ENCODE data around the gene PPP2R3A. TPM values are rescaled to one million over a fixed set of nuclear protein-coding genes. Genes with fewer than 3 reads are reported as not detected.

The PPP2R3A gene
- total RNA-seq, 2 donors from 2014 or later, result 11.2 to 22.4 TPM

DNA sequence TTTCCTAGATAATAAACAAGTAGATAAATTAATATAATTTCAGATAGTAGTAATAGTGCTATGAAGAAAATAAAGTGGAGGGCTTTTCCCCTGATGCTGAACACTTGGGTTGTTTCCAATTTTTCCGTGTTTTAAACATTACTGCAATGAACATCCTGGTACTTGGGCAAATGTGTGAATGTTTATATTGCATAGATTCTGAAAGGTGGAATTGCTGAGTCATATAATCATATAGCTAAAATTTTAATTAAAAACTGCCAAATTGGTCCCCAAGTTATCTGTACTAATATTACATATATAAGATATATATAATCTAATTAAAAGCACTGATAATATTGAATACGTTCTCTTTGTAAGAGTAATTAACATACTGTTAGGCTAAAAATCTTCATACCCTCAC, 10.0 kb downstream of the PPP2R3A start:
- ATAC-seq (no peak), DNase-seq (no peak)
- intact Hi-C loops (cut with DNase I), result no loop called here
- peaks cover 20% of the 10 kb centered on the region for H3K4me1 ChIP-seq
- H3K27me3 ChIP-seq, result no peaks in the 10 kb centered on the region
- TF ChIP-seq, protein P1, sequence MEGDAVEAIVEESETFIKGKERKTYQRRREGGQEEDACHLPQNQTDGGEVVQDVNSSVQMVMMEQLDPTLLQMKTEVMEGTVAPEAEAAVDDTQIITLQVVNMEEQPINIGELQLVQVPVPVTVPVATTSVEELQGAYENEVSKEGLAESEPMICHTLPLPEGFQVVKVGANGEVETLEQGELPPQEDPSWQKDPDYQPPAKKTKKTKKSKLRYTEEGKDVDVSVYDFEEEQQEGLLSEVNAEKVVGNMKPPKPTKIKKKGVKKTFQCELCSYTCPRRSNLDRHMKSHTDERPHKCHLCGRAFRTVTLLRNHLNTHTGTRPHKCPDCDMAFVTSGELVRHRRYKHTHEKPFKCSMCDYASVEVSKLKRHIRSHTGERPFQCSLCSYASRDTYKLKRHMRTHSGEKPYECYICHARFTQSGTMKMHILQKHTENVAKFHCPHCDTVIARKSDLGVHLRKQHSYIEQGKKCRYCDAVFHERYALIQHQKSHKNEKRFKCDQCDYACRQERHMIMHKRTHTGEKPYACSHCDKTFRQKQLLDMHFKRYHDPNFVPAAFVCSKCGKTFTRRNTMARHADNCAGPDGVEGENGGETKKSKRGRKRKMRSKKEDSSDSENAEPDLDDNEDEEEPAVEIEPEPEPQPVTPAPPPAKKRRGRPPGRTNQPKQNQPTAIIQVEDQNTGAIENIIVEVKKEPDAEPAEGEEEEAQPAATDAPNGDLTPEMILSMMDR (IDR thresholded peaks at IDR 0.05), result no peak
- TF ChIP-seq POLR2A (IDR thresholded peaks at IDR 0.05), result no peak
- no peaks in the 10 kb centered on the region for H3K9me3 ChIP-seq
- H3K27ac ChIP-seq, result no peak overlapping the region
- H3K36me3 ChIP-seq (replicated peaks in 1 of 2; ENCODE audit: insufficient read depth in 1 of 2, low read depth in 2 of 2), result no peaks in the 10 kb centered on the region
- H3K4me3 ChIP-seq, result no peak overlapping the region
- WGBS, 2 donors, result 84 to 90% methylated on average over 2 of the region's 2 CpGs

DNA sequence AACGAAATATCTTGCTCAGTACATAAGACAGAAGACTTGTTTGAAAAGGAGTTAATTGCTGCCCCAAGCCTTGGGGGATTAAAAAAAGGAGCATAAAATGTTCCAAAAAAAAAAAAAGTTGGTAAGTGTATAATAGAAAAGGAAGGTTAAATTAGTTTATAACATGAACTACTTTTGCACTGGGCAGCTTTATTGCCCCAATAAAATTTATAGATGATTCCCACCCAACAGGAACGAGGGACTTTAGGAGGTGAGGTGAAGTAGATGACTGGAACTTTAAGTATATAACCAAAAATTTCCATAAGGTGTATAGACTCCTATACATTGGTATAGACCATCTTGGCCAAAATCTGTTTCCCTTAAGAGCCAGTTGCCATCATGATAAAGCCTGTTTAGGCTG, 14.8 kb downstream of the PPP2R3A start:
- H3K4me1 ChIP-seq, result no peaks in the 10 kb centered on the region
- TF ChIP-seq POLR2A (IDR thresholded peaks at IDR 0.05), result no peak
- TF ChIP-seq, protein P1 (IDR thresholded peaks at IDR 0.05), result no peak
- WGBS, 2 donors, result 91 to 96% methylated on average over 2 of the region's 2 CpGs
- ATAC-seq (no peak), DNase-seq (no peak)
- H3K9me3 ChIP-seq, result no peaks in the 10 kb centered on the region
- no peak overlapping the region for H3K27ac ChIP-seq
- no peak overlapping the region for H3K4me3 ChIP-seq
- intact Hi-C loops (cut with DNase I), result no loop called here
- H3K27me3 ChIP-seq, result no peaks in the 10 kb centered on the region
- H3K36me3 ChIP-seq (replicated peaks in 1 of 2; ENCODE audit: insufficient read depth in 1 of 2, low read depth in 2 of 2), result no peaks in the 10 kb centered on the region

DNA sequence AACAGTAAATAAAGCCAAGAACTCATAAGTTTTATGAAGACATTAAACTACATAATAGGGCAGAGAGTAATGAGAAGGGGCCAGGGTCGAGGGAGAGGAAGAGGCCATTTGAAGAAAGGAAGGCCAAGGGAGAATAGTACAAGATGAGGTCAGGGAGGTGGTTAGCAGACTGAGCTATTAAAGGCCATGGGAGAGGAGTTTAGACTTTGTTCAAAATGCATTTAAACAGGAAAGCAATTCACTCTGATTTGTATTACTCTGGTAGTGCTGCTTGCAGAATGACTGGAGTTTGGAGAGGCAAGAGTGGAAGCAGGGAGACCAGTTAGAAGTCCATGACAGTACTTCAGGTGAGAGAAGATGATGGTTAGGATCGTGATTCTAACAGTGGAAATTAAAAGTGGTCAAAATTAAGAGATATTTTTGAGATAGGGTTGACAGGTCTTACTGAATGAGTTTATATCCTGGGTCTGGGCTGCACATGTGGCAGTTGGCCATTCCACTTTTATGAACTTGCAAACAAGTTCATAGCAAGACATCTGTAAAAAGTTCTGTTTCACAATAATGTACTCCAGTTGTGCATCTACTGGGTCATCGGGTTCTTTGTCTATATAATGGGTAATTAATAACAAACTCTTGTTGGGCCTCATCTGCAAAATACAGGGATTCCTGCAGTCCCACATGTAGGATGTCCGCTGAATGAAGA, 16.3 kb downstream of the PPP2R3A start:
- intact Hi-C loops (cut with DNase I), result no loop called here
- H3K4me3 ChIP-seq, result no peak overlapping the region
- H3K4me1 ChIP-seq, result no peaks in the 10 kb centered on the region
- WGBS, 2 donors, result 88% methylated on average over 4 of the region's 4 CpGs
- TF ChIP-seq, protein P1 (IDR thresholded peaks at IDR 0.05), result no peak
- no peak for TF ChIP-seq POLR2A (IDR thresholded peaks at IDR 0.05)
- no peak overlapping the region for H3K27ac ChIP-seq
- no peaks in the 10 kb centered on the region for H3K27me3 ChIP-seq
- no peaks in the 10 kb centered on the region for H3K36me3 ChIP-seq (replicated peaks in 1 of 2; ENCODE audit: insufficient read depth in 1 of 2, low read depth in 2 of 2)
- no peaks in the 10 kb centered on the region for H3K9me3 ChIP-seq
- DNase-seq (no peak), ATAC-seq (no peak)

DNA sequence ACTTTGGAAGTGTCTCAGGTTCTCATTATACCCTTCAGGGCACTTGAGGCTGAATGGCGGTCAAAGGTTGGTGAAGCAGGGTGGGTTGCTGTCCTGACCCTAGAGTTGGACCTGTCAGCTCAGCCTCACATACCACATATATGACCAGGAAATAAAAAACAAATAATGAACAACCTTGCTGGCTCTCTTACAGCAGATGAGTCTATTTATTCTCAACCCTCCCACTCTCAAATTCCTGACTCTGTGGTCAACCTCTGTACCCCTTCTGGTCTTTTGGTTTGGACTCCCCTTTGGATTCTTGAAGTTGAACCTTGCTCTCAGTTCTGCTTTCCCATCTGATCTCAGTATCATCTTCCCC, 16.9 kb downstream of the PPP2R3A start:
- DNase-seq, result no peak
- H3K4me1 ChIP-seq, result no peaks in the 10 kb centered on the region
- no peaks in the 10 kb centered on the region for H3K9me3 ChIP-seq
- H3K4me3 ChIP-seq, result no peak overlapping the region
- no peaks in the 10 kb centered on the region for H3K36me3 ChIP-seq (replicated peaks in 1 of 2; ENCODE audit: insufficient read depth in 1 of 2, low read depth in 2 of 2)
- H3K27ac ChIP-seq, result no peak overlapping the region
- intact Hi-C loops (cut with DNase I), result no loop called here
- no peak for ATAC-seq
- TF ChIP-seq POLR2A (IDR thresholded peaks at IDR 0.05), result no peak
- TF ChIP-seq, protein P1 (IDR thresholded peaks at IDR 0.05), result no peak
- H3K27me3 ChIP-seq, result no peaks in the 10 kb centered on the region
- WGBS, 2 donors, result 100% methylated on average over 1 of the region's 1 CpG

DNA sequence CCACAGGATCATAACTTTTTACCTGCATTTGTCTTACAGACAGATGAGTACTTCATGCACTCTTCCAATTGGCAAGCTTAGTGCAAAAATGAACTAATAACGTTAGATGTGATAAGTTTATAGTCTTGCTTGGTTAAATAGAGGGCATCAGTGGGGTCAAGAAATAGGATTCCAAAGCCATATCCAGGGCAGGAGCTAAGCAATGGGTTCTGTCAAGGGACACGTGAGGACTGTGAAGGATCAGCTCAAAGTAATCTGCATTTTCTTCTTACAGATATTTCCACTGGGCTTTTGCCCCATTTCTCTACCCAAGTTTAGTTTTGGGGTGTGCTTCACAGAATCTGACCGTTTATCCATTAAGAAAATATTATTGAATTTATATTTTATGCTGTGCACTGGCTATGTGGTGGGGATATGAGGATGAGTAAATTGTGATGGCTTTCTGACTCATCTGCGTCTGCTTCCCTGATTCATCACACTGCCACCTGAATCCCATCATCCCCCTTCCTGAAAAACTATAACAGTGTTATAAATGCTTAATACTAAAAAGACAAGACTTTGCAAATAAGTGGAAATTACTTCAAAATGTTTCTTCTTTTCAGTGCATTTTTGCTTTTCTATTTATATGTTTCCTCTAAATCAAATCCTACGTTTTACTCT, 17.5 kb downstream of the PPP2R3A start:
- H3K27ac ChIP-seq, result no peak overlapping the region
- H3K27me3 ChIP-seq, result no peaks in the 10 kb centered on the region
- WGBS, 2 donors, result 76 to 80% methylated on average over 5 of the region's 5 CpGs
- H3K4me1 ChIP-seq, result no peaks in the 10 kb centered on the region
- no peak overlapping the region for H3K4me3 ChIP-seq
- no peaks in the 10 kb centered on the region for H3K36me3 ChIP-seq (replicated peaks in 1 of 2; ENCODE audit: insufficient read depth in 1 of 2, low read depth in 2 of 2)
- no peaks in the 10 kb centered on the region for H3K9me3 ChIP-seq
- TF ChIP-seq POLR2A (IDR thresholded peaks at IDR 0.05), result no peak
- TF ChIP-seq, protein P1 (IDR thresholded peaks at IDR 0.05), result no peak
- DNase-seq (no peak), ATAC-seq (no peak)
- intact Hi-C loops (cut with DNase I), result no loop called here

All from body of pancreas (tissue), 4 donors.